Measurements from ENCODE around the gene PPT1.

- TF ChIP-seq POLR2AphosphoS5 (IDR thresholded peaks at IDR 0.05), result no peak
- TF ChIP-seq CTCF (IDR thresholded peaks at IDR 0.05), result no peak
- no peak for TF ChIP-seq POLR2A (IDR thresholded peaks at IDR 0.05)
Measured at GRCh38 chr1:40073062-40073461, 24.0 kb downstream of the PPT1 start.
